Measurements from ENCODE around the gene URB1. TPM values are rescaled to one million over a fixed set of nuclear protein-coding genes. Genes with fewer than 3 reads are reported as not detected.

URB1 gene
- total RNA-seq, 1 experiment from 2014 or later = 17.1 TPM

- no peaks in the 10 kb centered on the region for H3K27me3 Mint-ChIP-seq (ENCODE audit: insufficient read depth, unreplicated experiment)
- BruUV-seq (replicated peaks) = no TSS peak
- Histone ChIP-seq H3K36me3 (ENCODE audit: control insufficient read depth, insufficient read depth, low read length) (no peaks in the 10 kb centered on the region; the same call in none of the 2 replicates), H3K4me1 (no peaks in the 10 kb centered on the region), H3K4me3 (ENCODE audit: low read depth, low read length) (no peak overlapping the region), H3K27me3 (replicated peaks; ENCODE audit: control insufficient read depth, insufficient read depth, low read length) (no peaks in the 10 kb centered on the region), H3K9me3 (no peaks in the 10 kb centered on the region)
- no peak for DNase-seq
- no peaks in the 10 kb centered on the region for H3K9me3 Mint-ChIP-seq (ENCODE audit: unreplicated experiment)
- POLR2A ChIA-PET = no interaction called here
- no peak for TF ChIP-seq CTCF (IDR thresholded peaks at IDR 0.05; ENCODE audit: insufficient read depth in 1 of 2, low read depth in 1 of 2, low read length in 1 of 2, severe bottlenecking in 1 of 2, unreplicated experiment in 1 of 2)
- H3K36me3 Mint-ChIP-seq (ENCODE audit: insufficient read depth, unreplicated experiment) = peaks cover 56% of the 10 kb centered on the region
- H3K4me1 Mint-ChIP-seq (ENCODE audit: low read depth, unreplicated experiment) = no peaks in the 10 kb centered on the region
- no peak overlapping the region for H3K4me3 Mint-ChIP-seq (ENCODE audit: unreplicated experiment)
- no peak overlapping the region for H3K27ac Mint-ChIP-seq (ENCODE audit: unreplicated experiment)
- intact Hi-C loops (cut with micrococcal nuclease; ENCODE audit: unreplicated experiment) = no loop called here
- CTCF ChIA-PET = no interaction called here
Observed at GRCh38 chr21:32316361-32317215, 76.2 kb downstream of the URB1 start.

GRCh38 chr21:32315511-32316281 lies 77.1 kb downstream of the URB1 start:
- Histone ChIP-seq H3K4me3 (ENCODE audit: low read depth, low read length) (no peak overlapping the region), H3K27me3 (replicated peaks; ENCODE audit: control insufficient read depth, insufficient read depth, low read length) (no peaks in the 10 kb centered on the region), H3K9me3 (no peaks in the 10 kb centered on the region), H3K36me3 (ENCODE audit: control insufficient read depth, insufficient read depth, low read length) (no peaks in the 10 kb centered on the region; the same call in 1 of the 2 replicates), H3K4me1 (no peaks in the 10 kb centered on the region)
- TF ChIP-seq CTCF (IDR thresholded peaks at IDR 0.05; ENCODE audit: insufficient read depth in 1 of 2, low read depth in 1 of 2, low read length in 1 of 2, severe bottlenecking in 1 of 2, unreplicated experiment in 1 of 2) = no peak
- no peak for DNase-seq
- no peak overlapping the region for H3K4me3 Mint-ChIP-seq (ENCODE audit: unreplicated experiment)
- H3K27ac Mint-ChIP-seq (ENCODE audit: unreplicated experiment) = no peak overlapping the region
- no peaks in the 10 kb centered on the region for H3K9me3 Mint-ChIP-seq (ENCODE audit: unreplicated experiment)
- no peaks in the 10 kb centered on the region for H3K4me1 Mint-ChIP-seq (ENCODE audit: low read depth, unreplicated experiment)
- intact Hi-C loops (cut with micrococcal nuclease; ENCODE audit: unreplicated experiment) = no loop called here
- no TSS peak for BruUV-seq (replicated peaks)
- peaks cover 47% of the 10 kb centered on the region for H3K36me3 Mint-ChIP-seq (ENCODE audit: insufficient read depth, unreplicated experiment)
- H3K27me3 Mint-ChIP-seq (ENCODE audit: insufficient read depth, unreplicated experiment) = no peaks in the 10 kb centered on the region
- ChIA-PET CTCF (no interaction called here), POLR2A (no interaction called here)

GRCh38 chr21:32314806-32315205 lies 78.0 kb downstream of the URB1 start:
- CTCF ChIA-PET = no interaction called here
- no peak overlapping the region for H3K4me3 ChIP-seq (ENCODE audit: low read depth, low read length)

More at GRCh38 chr21:32314806-32315205, 78.0 kb downstream of the URB1 start:
- no peaks in the 10 kb centered on the region; the same call in 1 of the 2 replicates for H3K36me3 ChIP-seq (ENCODE audit: control insufficient read depth, insufficient read depth, low read length)
- intact Hi-C loops (cut with micrococcal nuclease; ENCODE audit: unreplicated experiment) = no loop called here
- no peak overlapping the region for H3K27ac Mint-ChIP-seq (ENCODE audit: unreplicated experiment)
- no peaks in the 10 kb centered on the region for H3K4me1 ChIP-seq
- no peaks in the 10 kb centered on the region for H3K9me3 ChIP-seq
- no peaks in the 10 kb centered on the region for H3K27me3 Mint-ChIP-seq (ENCODE audit: insufficient read depth, unreplicated experiment)
- no peak overlapping the region for H3K4me3 Mint-ChIP-seq (ENCODE audit: unreplicated experiment)
- POLR2A ChIA-PET = no interaction called here
- no TSS peak for BruUV-seq (replicated peaks)
- H3K27me3 ChIP-seq (replicated peaks; ENCODE audit: control insufficient read depth, insufficient read depth, low read length) = no peaks in the 10 kb centered on the region
- no peaks in the 10 kb centered on the region for H3K9me3 Mint-ChIP-seq (ENCODE audit: unreplicated experiment)
- DNase-seq = no peak
- peaks cover 38% of the 10 kb centered on the region for H3K36me3 Mint-ChIP-seq (ENCODE audit: insufficient read depth, unreplicated experiment)
- no peak for TF ChIP-seq CTCF (IDR thresholded peaks at IDR 0.05; ENCODE audit: insufficient read depth in 1 of 2, low read depth in 1 of 2, low read length in 1 of 2, severe bottlenecking in 1 of 2, unreplicated experiment in 1 of 2)
- no peaks in the 10 kb centered on the region for H3K4me1 Mint-ChIP-seq (ENCODE audit: low read depth, unreplicated experiment)
